Breast epithelium (tissue), 3 donors: ENCODE results near the gene TRPC3.

ENCODE experiments used
- POLR2A ChIP-seq: fragments of 450-650 bp; IDR thresholded peaks from one replicate; pipeline ENCODE4 v1.6.1; 2016; ENCODE audit warnings: antibody characterized with exemption, mild to moderate bottlenecking, moderate library complexity
- TF ChIP-seq, protein P1 (sequence below), 3 donors: fragments of 450-650 bp; IDR thresholded peaks; one replicate each; pipeline ENCODE4 v1.5.1; 2016 to 2017; ENCODE audit warnings: antibody characterized with exemption in 3 of 3, mild to moderate bottlenecking in 3 of 3, moderate library complexity in 3 of 3

DNA sequence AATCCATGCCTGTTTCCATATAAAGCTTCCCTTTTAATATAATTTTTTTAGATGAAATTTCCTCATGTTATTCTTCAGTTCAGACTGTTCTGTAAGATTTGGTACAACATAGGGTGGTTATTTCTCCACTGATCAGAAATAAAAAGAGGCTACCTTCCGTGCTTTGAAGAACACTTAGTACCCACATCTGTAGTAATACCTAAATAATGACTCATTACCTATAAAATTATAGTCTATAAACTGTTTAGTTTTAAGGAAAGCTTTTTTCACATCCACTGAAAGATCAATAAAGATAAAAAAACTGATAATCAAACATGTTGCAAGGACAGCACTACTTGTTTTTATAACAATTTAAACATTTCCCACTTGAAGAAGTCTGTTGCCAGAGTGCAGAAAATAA, 23.9 kb downstream of the TRPC3 start:
- TF ChIP-seq, protein P1, sequence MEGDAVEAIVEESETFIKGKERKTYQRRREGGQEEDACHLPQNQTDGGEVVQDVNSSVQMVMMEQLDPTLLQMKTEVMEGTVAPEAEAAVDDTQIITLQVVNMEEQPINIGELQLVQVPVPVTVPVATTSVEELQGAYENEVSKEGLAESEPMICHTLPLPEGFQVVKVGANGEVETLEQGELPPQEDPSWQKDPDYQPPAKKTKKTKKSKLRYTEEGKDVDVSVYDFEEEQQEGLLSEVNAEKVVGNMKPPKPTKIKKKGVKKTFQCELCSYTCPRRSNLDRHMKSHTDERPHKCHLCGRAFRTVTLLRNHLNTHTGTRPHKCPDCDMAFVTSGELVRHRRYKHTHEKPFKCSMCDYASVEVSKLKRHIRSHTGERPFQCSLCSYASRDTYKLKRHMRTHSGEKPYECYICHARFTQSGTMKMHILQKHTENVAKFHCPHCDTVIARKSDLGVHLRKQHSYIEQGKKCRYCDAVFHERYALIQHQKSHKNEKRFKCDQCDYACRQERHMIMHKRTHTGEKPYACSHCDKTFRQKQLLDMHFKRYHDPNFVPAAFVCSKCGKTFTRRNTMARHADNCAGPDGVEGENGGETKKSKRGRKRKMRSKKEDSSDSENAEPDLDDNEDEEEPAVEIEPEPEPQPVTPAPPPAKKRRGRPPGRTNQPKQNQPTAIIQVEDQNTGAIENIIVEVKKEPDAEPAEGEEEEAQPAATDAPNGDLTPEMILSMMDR (IDR thresholded peaks at IDR 0.05), result no peak
- no peak for TF ChIP-seq POLR2A
